Stimulated activated CD4-positive, alpha-beta T cell treated with anti-CD3 and anti-CD28 coated beads, TNF-alpha, amount 100 ng/mL, for 24 hours (primary cell): ENCODE results near the gene COL17A1.

ENCODE experiments used
- DNase-seq, 3 experiments: peaks; one replicate each; pipeline ENCODE4 v3.0.0-alpha.2; 2020; ENCODE audit warnings: low read depth in 3 of 3

COL17A1 gene

GRCh38 chr10:104052431-104052830 lies 33.2 kb downstream of the COL17A1 start:
- DNase-seq = no peak

- no peak for DNase-seq
Observed at GRCh38 chr10:104049504-104050250, 36.0 kb downstream of the COL17A1 start.

GRCh38 chr10:104046651-104047050 lies 39.0 kb downstream of the COL17A1 start:
- DNase-seq = no peak

- DNase-seq = no peak
Observed at GRCh38 chr10:104045151-104046089, 40.3 kb downstream of the COL17A1 start.

GRCh38 chr10:104043854-104044253 lies 41.8 kb downstream of the COL17A1 start:
- DNase-seq = no peak

GRCh38 chr10:104043185-104043830 lies 42.4 kb downstream of the COL17A1 start:
- no peak for DNase-seq

GRCh38 chr10:104041891-104042535 lies 43.7 kb downstream of the COL17A1 start:
- no peak for DNase-seq

GRCh38 chr10:104040862-104041789 lies 44.6 kb downstream of the COL17A1 start:
- DNase-seq = no peak

- DNase-seq = no peak
Observed at GRCh38 chr10:104040382-104040781, 45.3 kb downstream of the COL17A1 start.

GRCh38 chr10:104038958-104039752 lies 46.5 kb downstream of the COL17A1 start:
- DNase-seq = no peak

- no peak for DNase-seq
Observed at GRCh38 chr10:104038537-104038936, 47.1 kb downstream of the COL17A1 start.

GRCh38 chr10:104037261-104037951 lies 48.3 kb downstream of the COL17A1 start:
- DNase-seq = no peak

GRCh38 chr10:104036518-104037260 lies 49.0 kb downstream of the COL17A1 start:
- no peak for DNase-seq

GRCh38 chr10:104036069-104036384 lies 49.7 kb downstream of the COL17A1 start:
- DNase-seq = no peak

GRCh38 chr10:104035194-104036068 lies 50.2 kb downstream of the COL17A1 start:
- DNase-seq = no peak

- DNase-seq = no peak
Observed at GRCh38 chr10:104034401-104035193, 51.1 kb downstream of the COL17A1 start.

- no peak for DNase-seq
Observed at GRCh38 chr10:104033966-104034365, 51.7 kb downstream of the COL17A1 start.
